ENCODE data around the gene HMGCLL1.

Gene HMGCLL1

DNA sequence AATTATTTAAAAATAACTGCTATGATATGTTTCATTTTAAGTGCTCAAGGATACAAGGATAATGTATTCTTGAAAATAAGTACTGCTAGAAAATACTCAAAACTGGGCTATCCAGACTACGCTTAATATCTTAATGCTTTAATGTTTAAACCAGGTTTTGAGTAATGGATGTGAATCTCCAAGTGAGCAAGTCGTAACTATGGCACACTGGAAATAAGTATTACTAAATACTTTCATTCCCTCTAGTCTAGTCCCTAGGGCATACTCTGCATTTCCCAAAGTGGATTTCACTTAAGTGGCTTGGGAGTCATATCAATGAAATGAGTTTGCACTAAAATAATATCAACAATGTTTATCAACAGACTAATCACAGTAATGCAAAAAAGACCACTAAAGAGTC, 48.1 kb downstream of the HMGCLL1 start:
- DNase-seq, result no peak

DNA sequence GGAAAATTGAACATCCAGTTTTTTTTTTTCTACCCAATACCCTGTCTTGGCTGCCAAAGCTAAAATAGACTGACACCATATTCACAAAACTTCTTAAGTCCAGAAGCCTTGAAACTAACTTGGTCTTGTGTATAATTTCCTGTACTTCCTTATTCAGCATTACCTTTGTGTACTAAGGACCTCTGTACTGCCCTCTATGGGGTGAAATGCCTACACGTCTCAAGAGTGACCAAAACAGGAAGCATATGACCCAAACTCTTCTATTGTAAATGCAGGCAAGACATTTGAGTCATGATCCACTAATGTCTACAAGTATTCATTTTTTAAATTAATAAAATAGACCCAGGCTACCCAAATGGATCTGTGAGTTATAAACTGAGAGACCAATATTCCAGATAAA, 50.4 kb downstream of the HMGCLL1 start:
- DNase-seq, result no peak

DNA sequence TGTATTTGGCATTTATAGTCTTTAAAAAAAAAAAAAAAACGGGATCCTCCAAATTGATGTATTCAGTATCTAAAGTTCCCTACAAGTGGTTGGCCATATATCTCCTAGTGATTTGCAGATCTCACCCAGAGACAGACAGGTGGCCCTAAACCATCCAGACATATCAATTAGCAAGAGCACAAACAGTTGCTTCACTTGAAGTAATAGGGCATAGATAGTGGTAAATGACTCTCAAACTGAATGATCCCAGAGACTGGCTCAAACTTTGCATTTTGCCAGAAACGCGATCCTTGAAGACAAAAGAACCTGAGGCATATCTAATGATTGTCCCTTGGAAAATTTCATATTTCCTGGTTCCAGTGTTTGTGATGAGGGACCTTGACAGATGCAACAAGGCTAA, 54.6 kb downstream of the HMGCLL1 start:
- DNase-seq, result no peak

DNA sequence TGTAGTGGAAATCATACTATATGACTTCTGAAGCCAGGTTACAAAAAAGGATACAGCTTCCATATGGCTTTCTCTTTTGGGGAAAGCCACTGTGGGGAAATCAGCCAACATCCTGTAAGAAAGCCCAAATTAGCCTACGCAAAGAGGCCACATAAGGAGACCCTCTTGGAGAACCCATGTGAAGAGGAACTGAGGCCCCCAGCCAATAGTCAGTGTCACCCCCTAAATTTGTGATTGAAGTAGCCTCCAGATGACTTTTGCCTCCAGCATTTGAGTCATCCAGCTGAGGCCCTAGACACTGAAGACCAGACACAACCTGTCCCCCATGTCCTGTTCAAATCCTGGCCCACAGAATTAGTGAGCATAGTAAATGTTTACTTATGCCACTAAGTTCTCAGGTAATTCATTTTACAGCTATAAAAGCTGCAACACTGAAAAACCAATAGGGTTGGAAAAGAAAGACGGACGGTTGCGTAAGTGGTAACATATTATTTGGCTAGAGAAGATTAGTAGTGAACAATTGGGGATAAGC, 60.4 kb downstream of the HMGCLL1 start:
- no peak for DNase-seq

DNA sequence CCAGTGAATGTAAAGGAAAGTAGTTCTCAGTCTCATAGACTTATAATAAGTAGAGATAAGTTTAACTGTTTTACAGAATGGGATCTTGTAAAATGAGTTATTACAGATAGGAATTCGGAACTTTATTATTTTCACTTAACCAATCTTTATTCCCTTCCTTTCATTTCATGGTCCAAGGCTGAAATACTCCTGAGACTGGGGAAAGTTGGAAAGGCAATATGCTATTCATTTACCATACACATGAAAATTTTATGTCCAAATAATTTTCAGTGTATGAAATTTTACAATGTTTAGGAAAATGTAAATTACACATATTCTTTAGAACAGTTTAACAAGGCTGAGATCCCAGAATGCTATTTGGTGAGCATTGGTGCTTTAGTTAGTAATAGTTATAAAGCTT, 62.3 kb downstream of the HMGCLL1 start:
- no peak for DNase-seq

DNA sequence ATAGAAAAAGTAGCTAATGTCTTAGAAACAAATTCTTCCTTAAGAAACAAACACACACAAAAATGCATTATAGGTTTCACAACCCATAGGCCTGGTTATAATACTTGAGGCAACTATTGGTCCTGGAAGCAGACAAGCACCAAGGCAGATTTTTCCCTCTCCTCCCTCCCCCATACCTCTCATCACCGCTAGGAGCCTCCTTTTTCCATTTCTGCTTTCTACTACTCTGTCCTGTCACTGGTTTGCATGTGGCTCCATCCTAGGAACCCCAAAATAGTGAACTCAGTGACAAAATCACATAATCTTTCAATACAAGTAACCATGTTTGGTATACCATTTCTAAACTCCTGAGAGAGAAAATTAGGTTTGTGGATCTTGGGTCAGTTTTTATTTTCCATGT, 66.1 kb downstream of the HMGCLL1 start:
- DNase-seq, result no peak

DNA sequence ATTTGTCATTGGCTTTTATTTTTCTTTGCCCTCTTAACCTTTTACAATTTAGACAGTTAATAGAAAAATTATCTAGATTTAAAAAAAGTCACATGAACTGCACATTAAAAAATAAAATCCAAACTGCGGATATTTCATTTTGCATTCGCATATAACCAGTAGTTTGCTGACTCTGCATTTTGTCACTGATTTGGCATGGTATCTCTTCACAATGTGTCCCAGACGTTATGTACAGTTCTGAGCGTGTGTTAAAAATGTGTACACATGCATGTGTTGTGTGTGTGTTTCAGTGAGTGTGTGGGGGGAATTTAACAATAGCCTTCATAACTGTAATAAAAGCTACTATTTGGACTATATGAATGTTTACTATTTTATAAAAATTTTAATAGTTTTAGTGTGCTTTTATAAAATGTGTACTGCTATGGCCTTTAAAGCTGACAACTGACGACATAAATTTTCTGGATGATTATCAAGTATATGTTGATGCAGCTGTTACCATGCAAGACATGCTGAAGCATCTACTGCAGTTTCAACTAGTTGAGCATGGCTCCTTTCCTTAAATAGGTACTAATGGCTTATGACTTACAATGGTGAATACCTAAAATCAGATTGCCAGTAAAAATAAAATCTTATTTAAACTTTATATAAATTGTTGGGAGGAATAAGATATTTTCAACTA, 67.7 kb downstream of the HMGCLL1 start:
- DNase-seq, result no peak

DNA sequence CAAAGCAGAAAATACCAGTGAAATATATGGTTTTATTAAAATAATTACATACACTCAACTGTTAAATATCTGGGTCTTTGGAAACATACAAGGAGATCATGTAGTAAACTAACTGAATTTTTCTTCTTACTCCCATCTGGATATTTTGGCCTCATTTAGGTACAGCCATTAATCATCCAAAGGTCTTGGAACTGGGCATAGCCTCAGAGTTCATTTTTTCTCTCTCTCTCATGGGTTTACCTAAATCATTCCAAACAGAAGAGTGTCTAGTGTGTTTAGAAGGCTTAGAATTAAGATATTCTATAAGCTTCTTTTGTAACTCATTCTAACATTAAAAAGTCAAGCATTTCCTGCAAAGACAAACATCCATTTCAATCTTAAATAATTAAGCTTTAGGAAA, 79.4 kb downstream of the HMGCLL1 start:
- no peak for DNase-seq

DNA sequence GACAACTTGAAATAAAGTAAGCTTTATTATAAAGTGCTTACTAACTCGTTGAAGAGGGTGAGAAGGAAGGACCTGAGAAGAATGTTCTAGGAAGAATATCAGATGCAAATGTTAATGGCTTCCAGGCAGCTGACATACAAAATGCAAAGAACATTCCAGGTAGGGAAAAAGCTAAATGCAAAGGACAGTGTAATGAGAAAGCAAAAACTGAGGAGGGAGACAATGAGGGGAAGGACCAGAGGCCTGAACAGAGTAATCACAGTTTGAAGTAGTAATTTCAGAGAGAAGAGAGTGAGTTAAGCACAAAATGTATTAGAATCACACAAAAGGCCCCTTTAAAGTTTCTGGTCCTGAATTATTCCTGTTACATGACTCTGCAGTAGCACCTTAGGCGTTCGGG, 81.3 kb downstream of the HMGCLL1 start:
- no peak for DNase-seq

DNA sequence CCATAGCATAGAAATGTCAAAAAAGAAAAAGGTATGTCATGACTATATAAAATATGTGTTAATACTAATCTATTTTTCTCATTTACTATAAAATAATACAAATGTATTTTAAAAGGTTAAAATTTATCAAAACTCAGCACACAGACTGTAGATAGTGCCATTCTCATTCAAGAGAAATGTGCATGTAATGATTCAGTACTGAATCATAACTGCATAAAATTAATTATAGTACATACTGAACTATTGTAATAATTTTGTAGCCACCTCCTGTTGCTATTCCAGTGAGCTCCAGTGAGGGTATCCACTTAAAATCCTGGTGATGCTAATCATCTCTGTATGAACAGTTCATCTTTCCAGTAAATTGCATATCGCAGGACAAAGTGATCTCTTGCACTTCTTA, 82.8 kb downstream of the HMGCLL1 start:
- DNase-seq, result no peak

DNA sequence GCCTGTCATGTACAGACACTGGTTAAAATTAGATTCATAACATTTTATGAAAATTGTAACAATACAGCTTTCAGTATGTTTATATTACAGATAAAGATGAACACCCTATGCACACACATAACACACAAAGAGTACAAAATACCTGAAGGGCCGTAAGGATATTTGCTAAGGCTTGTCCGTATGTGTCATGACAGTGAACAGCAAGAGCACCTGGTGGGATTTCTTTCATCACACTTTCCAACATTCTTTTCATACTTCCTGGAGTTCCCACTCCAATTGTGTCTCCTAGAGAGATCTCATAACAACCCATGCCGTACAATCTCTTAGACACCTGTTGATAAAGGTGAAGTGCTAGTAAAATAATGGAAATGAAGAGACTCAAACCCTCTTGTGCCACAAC, 83.7 kb downstream of the HMGCLL1 start:
- DNase-seq, result no peak

DNA sequence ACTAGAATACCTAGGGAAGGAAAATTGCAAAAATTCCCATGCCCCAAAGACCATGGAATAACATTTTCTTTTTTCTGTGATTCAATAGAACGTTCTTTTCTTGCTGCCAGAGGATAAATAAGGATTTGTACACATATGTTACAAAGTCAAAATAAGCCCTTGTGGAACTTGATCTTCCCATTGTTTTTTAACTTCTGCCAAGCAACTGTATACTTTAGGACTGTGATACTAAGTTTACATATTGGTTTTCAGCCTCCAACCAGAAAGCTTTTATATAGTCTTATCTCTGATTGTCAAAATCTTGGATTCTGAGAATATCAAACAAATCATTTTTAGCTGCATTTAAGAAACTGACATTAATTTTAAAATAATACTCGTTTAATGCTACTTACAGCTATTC, 84.6 kb downstream of the HMGCLL1 start:
- no peak for DNase-seq

DNA sequence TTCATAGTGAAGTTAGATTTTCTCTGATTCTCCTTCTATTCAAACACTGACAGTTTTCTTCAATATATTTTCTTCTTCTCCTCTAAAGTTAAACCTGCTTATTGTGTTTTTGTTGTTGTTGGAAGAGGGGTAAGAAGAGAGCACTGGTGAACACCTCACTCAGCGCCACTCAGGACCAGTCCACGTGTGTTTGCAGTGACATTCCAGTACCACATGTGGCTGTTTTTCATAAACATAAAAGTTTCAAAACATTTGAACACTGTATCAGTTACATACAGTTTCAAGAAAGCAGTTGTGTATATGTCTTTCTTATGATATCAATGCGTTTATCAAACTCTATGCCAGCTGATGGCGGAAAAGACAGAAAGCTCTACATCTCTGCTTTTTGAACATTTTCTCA, 86.7 kb downstream of the HMGCLL1 start:
- DNase-seq, result no peak

DNA sequence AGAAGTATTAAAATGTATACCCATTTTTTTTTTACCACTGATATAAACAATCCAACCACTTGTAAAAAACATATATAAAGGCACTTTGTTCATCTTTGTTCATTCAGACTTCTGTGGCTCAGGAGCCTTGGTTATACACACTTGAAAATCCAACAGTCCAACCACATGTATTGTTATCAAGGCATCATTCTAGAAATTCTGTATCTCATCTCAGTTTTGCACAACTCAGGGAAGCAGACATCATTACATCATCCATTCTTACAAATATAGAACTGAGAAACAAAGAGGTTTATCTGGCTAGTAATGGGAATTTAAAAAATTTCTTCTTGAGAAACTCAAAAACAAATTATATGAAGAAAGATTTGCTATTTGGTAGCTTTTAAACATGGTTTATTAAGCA, 88.1 kb downstream of the HMGCLL1 start:
- DNase-seq, result no peak

DNA sequence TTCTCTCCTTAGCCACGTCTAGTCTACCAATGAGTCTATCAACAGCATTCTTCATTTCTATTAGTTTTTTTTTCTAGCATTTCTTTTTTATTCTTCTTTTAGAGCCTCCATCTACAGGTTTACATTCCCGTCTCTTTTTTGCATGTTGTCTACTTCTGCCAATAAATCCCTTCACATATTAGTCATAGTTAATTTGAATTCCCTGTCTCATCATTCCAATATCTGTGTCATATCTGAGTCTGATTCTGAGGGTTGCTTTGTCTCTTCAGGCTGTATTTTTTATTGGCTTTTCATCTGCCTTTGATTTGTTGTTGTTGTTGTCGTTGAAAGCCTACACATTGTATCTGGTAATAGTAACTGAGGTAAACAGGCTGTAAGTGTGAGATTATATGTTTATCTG, 104.6 kb downstream of the HMGCLL1 start:
- no peak for DNase-seq

DNA sequence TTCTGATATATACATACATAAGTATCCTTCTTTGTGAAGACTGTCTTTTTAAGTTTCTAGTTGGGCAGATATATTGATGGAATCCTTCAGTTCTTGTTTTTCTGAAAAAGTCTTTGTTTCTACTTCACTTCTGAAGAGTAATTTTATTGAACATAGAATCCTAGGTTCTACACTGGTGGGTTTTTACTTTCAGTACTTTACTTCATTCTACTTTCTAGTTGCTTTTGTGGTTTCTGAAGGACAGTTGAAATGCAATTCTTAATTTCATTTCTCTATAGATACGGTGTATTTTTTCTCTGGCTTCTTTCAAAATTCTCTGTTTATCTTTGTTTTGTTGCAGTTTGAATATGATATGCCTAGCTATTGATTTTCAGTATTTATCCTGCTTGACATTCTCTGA, 105.3 kb downstream of the HMGCLL1 start:
- DNase-seq, result no peak

DNA sequence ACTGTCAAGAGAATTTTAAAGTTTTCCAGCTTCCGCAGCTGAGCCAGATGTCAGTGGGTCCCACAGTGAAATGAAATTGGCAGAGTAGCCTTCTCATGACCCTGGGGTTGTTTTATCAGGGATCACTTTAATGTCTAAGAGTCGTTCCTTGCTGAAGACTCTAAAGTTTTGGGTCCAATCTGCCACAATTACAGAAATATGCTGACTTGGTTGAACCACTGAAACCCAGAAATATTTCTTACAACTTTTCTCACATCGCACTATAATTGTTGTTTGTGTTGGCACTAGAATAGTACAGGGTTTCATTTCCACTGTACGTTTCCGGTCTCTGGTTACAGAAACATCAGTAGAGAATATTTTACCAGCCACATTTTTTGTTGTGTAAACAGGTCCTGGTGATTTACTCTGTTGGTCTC, 109.0 kb downstream of the HMGCLL1 start:
- DNase-seq, result no peak

DNA sequence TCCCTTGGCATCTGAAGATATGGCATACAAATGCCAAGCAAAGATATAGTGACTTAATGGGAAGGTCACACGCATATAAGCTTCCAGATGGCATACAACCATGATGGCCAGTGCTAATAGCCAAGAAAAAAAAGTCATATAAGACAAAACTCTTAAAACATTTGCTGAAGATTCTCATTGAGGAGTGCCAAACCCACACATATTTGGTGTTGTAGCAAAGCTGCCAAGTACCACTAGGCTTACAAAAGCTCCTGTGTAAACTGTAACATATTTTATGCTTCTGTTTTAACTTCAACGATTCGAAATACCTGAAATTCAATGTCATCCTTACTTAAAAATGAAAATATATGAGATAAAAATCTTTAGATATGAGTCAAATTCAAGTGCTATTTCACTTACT, 123.0 kb downstream of the HMGCLL1 start:
- DNase-seq, result no peak

DNA sequence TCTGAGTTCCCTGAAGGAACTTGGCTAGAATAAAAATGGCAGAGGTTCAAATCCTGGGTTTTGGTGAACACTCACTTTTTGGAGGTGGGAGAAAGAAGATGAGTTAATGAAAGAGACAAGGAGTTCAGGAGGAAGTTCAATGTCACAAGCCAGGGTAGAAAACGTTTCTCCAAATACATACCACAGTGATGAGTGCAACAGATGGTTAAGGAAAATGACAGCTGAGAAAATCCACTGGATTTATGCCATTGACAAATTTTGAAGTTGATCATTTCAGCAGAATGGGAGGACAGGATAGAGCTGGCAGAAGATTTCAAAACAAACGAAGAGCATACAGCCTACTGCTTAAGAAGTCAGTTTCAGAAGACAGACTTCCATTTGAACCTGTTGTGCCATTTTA, 129.0 kb downstream of the HMGCLL1 start:
- DNase-seq, result no peak

DNA sequence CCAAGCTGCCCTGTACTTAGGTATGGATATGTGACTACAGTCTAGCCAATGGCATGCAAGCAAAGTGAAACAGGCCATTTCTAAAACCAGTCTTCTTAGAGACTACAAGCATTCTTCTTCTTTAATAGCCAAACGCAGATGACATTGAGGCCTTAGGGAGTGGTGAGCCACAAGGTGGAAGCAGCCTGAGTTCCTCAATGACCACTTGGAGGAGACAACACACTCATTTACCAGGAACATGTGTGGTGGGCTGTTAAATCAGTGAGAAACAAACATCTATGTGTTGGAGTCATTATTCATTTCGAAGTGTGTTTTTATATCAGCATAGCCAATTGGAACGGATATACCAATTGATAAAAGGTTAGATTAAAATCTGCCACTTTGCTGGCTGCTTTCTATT, 129.8 kb downstream of the HMGCLL1 start:
- no peak for DNase-seq

DNA sequence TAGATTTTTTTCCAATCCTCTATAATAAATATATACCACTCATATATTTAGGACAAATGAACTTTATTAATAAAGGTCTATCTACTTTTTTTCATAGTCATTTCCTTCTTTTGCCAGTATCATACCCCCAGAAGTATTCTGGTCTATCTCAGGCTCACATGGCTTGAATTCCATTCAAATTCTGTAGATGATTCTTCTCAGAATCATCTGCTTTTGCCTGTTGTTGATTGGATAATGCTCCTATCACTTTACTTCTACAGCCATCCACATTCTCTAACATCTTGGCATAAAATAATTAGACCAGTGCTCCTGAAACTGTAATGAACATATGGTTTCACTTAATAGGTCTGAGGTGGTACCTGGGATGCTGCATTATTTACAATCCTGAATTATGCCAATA, 130.5 kb downstream of the HMGCLL1 start:
- DNase-seq, result no peak

DNA sequence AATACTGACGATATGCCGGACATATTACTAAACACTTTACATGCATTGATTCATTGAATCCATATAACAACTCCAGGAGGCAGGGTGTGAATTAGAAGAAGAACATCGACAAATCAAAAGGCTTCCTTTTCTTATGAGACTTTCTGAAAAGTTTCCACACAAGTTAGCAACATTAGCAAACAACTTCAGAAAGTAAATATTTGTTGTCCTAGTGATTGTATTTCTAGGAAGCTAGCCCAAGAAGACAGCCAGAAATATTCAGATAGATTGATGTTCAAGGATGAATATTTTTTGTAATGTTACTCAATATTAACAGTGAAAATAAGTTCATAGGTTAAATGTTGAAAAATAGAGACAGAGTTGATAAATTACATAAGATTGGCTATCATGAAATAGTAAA, 131.1 kb downstream of the HMGCLL1 start:
- DNase-seq, result no peak

DNA sequence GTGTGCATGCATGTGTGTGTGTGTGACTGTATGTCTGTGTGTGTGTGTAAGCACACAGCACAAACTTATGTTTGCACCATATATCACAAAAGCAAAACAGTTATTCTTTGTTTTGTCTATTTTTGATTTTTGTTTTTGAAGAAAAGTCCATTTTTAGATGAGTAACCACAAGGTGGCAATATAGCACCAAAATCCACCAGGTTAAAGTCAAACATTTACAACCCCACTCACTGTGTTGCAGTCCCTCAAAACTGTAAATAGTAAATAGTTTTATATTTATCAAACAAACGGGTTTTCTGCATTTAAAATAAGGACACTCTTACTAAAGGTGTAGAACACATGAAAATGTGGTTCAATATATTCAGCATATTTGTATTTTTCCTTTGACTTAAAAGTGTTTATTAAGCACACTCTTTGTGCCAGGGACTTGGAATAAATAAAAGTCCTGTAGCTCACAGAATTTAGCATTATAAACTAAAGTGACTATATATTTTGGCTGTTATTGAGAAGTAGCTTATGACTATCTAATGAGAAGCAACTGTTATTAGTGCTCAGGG, 133.3 kb downstream of the HMGCLL1 start:
- no peak for DNase-seq

DNA sequence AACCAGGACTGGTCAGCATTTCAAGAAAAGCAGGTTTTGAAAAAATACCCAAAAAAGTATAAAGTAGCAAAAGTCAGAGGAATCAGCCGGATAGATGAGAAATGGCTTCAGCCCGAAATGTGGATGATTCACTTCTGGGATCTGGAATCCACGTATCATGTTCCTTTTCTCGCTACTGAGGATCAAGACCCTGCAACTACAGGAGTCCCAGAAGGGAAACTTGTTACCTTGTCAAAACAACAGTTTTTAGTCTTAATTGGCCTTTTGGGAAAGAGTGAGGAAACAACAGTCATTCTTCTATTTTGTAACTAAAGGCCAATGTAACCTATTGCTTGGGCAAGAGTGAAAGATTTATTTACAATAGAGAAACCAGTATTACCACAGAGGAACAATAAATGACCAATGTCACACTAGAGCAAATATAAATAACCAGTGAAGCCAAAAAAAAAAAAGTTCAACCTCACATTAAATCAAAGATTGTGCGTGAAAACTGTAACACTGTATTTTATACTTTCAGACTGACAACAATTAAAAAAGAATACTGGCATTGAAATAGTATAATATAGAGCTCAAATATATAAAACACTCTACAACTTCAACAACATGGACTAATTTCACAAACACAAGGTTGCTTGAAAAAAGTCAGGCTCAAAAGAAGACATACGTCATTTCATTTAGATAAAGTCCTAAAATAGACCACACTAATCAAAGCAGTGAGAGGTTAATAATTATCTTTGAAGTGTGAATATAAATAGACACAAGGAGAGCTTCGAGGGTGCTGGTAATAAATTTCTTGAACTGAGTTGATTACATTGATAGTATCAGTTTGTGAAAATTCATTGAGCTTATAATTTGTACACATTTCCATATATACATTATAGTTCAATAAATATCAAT, 135.5 kb downstream of the HMGCLL1 start:
- no peak for DNase-seq

All from CD4-positive, alpha-beta T cell treated with Interleukin-21 for 1 hour (primary cell).